SK-N-MC (cell line): ENCODE measurements around the gene PLBD2.

Experiments used
- EZH2 ChIP-seq: fragments of 200-600 bp; sonication (generic); IDR thresholded peaks from one replicate; pipeline ENCODE4 v1.6.1; 2017; ENCODE audit warnings: antibody characterized with exemption
- FOXP2 ChIP-seq: optimal IDR thresholded peaks from 2 replicates; pipeline ENCODE3; 2011; ENCODE audit warnings: mild to moderate bottlenecking, moderate library complexity; ENCODE audit not compliant: insufficient read depth; ENCODE audit errors: extremely low read length, control extremely low read depth
- POLR2AphosphoS5 ChIP-seq: IDR thresholded peaks from 2 replicates; pipeline ENCODE4 v1.6.1; 2012; ENCODE audit warnings: mild to moderate bottlenecking, low read depth, low read length, borderline replicate concordance

DNA sequence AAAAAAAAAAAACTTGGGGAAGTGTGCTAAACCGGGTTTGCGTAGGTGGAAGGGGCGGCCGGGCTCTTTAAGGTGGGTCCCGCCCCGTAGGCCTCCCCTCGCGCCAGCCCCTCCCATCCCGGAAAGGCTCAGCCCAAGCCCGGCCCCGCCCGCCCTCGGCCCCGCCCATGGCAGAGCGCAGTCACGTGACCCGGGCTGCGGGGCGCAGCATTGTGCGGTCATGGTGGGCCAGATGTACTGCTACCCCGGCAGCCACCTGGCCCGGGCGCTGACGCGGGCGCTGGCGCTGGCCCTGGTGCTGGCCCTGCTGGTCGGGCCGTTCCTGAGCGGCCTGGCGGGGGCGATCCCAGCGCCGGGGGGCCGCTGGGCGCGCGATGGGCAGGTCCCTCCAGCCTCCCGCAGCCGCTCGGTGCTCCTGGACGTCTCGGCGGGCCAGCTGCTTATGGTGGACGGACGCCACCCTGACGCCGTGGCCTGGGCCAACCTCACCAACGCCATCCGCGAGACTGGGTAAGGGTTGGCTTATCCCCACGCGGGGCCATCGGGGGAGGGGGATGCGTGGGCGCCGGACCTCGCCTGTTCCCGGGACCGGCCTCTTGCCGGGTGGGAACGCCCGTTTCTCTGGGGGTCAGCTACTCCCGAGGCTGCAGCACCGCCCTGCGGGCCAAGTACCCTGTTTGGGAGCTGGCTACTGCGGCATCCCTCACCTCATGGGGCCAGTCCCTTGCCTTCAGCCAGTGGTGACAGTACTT is at the start of gene PLBD2:
- TF ChIP-seq POLR2AphosphoS5 (peak; percentile 77; the same call in 1 of the 2 replicates), EZH2 (no peak), FOXP2 (no peak)
